MM.1S (cell line): ENCODE measurements around the gene CTSZ.

Experiments
- DNase-seq: peaks from one replicate; pipeline ENCODE4 v3.0.0-alpha.2; 2015
- H2AFZ ChIP-seq: fragments of 300-600 bp; sonication (generic); 2 replicates; pipeline ENCODE4 v1.6.0; 2016; ENCODE audit warnings: antibody characterized with exemption, low read length
- H3F3A ChIP-seq: fragments of 300-600 bp; sonication (generic); 2 replicates; pipeline ENCODE4 v1.6.1; 2016; ENCODE audit warnings: mild to moderate bottlenecking, antibody characterized with exemption, low read length, moderate library complexity, mixed read lengths; ENCODE audit not compliant: insufficient read depth
- H3K27ac ChIP-seq: fragments of 300-600 bp; sonication (generic); 2 replicates; pipeline ENCODE4 v1.5.1; 2016; ENCODE audit warnings: mild to moderate bottlenecking, low read length
- H3K27me3 ChIP-seq: fragments of 300-600 bp; sonication (generic); replicated peaks from 2 replicates; pipeline ENCODE4 v1.6.0; 2016; ENCODE audit warnings: low read length; ENCODE audit not compliant: insufficient read depth
- H3K36me3 ChIP-seq: fragments of 300-600 bp; sonication (generic); replicated peaks from 2 replicates; pipeline ENCODE4 v1.6.1; 2016; ENCODE audit warnings: mild to moderate bottlenecking, low read length, mixed read lengths; ENCODE audit not compliant: insufficient read depth
- H3K4me1 ChIP-seq: fragments of 300-600 bp; sonication (generic); 2 replicates; pipeline ENCODE4 v1.6.1; 2016; ENCODE audit warnings: low read length, mixed read lengths
- H3K4me2 ChIP-seq: fragments of 300-600 bp; sonication (generic); 2 replicates; pipeline ENCODE4 v1.6.0; 2016; ENCODE audit warnings: low read depth, low read length
- H3K4me3 ChIP-seq: fragments of 300-600 bp; sonication (generic); 2 replicates; pipeline ENCODE4 v1.5.1; 2016; ENCODE audit warnings: low read length, mixed read lengths
- H3K79me2 ChIP-seq: fragments of 300-600 bp; sonication (generic); 2 replicates; pipeline ENCODE4 v1.6.1; 2016; ENCODE audit warnings: mixed run types, low read length, mixed read lengths
- H3K9ac ChIP-seq: fragments of 300-600 bp; sonication (generic); 2 replicates; pipeline ENCODE4 v1.6.1; 2016; ENCODE audit warnings: low read length, mixed read lengths
- H3K9me2 ChIP-seq: fragments of 300-600 bp; sonication (generic); replicated peaks from 2 replicates; pipeline ENCODE4 v1.6.1; 2016; ENCODE audit warnings: mild to moderate bottlenecking, low read length, mixed read lengths; ENCODE audit not compliant: insufficient read depth
- H3K9me3 ChIP-seq: fragments of 300-600 bp; sonication (generic); replicated peaks from 2 replicates; pipeline ENCODE4 v1.6.1; 2016; ENCODE audit warnings: mild to moderate bottlenecking, low read length, mixed read lengths; ENCODE audit not compliant: insufficient read depth
- H4K20me1 ChIP-seq: fragments of 300-600 bp; sonication (generic); 2 replicates; pipeline ENCODE4 v1.6.1; 2016; ENCODE audit warnings: mild to moderate bottlenecking, low read length, moderate library complexity, mixed read lengths; ENCODE audit not compliant: insufficient read depth
- CTCF ChIP-seq: fragments of 300-600 bp; sonication (generic); IDR thresholded peaks from 2 replicates; pipeline ENCODE4 v1.5.1; 2016; ENCODE audit warnings: antibody characterized with exemption, low read length, mixed read lengths
- EZH2 ChIP-seq: fragments of 300-600 bp; sonication (generic); optimal IDR thresholded peaks from 2 replicates; pipeline ENCODE3; 2017; ENCODE audit warnings: low read depth, mild to moderate bottlenecking, antibody characterized with exemption, low read length, mixed read lengths
- EZH2phosphoT487 ChIP-seq: fragments of 300-600 bp; sonication (generic); IDR thresholded peaks from 2 replicates; pipeline ENCODE4 v1.6.1; 2018; ENCODE audit warnings: antibody characterized with exemption, low read length

The CTSZ gene

GRCh38 chr20:59020938-59021551 is 14.0 kb upstream of the CTSZ start:
- no peaks in the 10 kb centered on the region for H4K20me1 ChIP-seq
- H3K9ac ChIP-seq: no peak overlapping the region
- no peak overlapping the region for H2AFZ ChIP-seq
- H3K27me3 ChIP-seq: no peaks in the 10 kb centered on the region
- H3K79me2 ChIP-seq: peaks cover 21% of the 10 kb centered on the region
- no peak overlapping the region for H3K27ac ChIP-seq
- peaks cover 6% of the 10 kb centered on the region; the same call in 1 of the 2 replicates for H3K36me3 ChIP-seq
- no peak for TF ChIP-seq CTCF
- TF ChIP-seq EZH2: no peak
- TF ChIP-seq EZH2phosphoT487: no peak
- no peaks in the 10 kb centered on the region for H3K9me2 ChIP-seq
- H3K4me3 ChIP-seq: no peak overlapping the region
- peaks cover 12% of the 10 kb centered on the region for H3K4me1 ChIP-seq
- no peak for DNase-seq
- no peaks in the 10 kb centered on the region; the same call in 1 of the 2 replicates for H3F3A ChIP-seq
- no peak overlapping the region for H3K4me2 ChIP-seq
- H3K9me3 ChIP-seq: no peaks in the 10 kb centered on the region

- Histone ChIP-seq H3K27ac (no peak within 1 kb of the TSS), H3F3A (no peaks in the 10 kb centered on the region; the same call in 1 of the 2 replicates)
These were observed 12.2 kb upstream of the CTSZ start, which contains the start of gene TUBB1 for GRCh38 chr20:59019217-59019616. Gene TUBB1 (plus strand): TSS chr20:59019429. CDS start chr20:59019523, 94 bp downstream.

GRCh38 chr20:59018817-59019216 is 11.8 kb upstream of the CTSZ start:
- no peak overlapping the region for H2AFZ ChIP-seq
- H3K36me3 ChIP-seq: 0 out of 2 replicates have a peak, but pooled peaks cover 3% of the 10 kb centered on the region
- no peaks in the 10 kb centered on the region for H3K9me2 ChIP-seq
- peaks cover 12% of the 10 kb centered on the region for H3K4me1 ChIP-seq
- no peaks in the 10 kb centered on the region for H3K9me3 ChIP-seq
- no peak for DNase-seq
- no peak overlapping the region for H3K27ac ChIP-seq
- H4K20me1 ChIP-seq: no peaks in the 10 kb centered on the region
- H3K9ac ChIP-seq: no peak overlapping the region
- no peaks in the 10 kb centered on the region for H3K27me3 ChIP-seq
- H3K4me3 ChIP-seq: no peak overlapping the region
- no peak overlapping the region for H3K4me2 ChIP-seq
- no peaks in the 10 kb centered on the region; the same call in 1 of the 2 replicates for H3F3A ChIP-seq
- H3K79me2 ChIP-seq: no peaks in the 10 kb centered on the region
- TF ChIP-seq EZH2 (no peak), EZH2phosphoT487 (no peak), CTCF (no peak)

More at GRCh38 chr20:59019217-59019616, 12.2 kb upstream of the CTSZ start, which contains the start of gene TUBB1:
- Histone ChIP-seq H2AFZ (no peak within 1 kb of the TSS), H3K9me2 (no peaks in the 10 kb centered on the region), H3K9me3 (no peaks in the 10 kb centered on the region), H3K4me2 (no peak within 1 kb of the TSS), H3K4me1 (peaks cover 12% of the 10 kb centered on the region), H3K4me3 (no peak within 1 kb of the TSS), H3K36me3 (0 out of 2 replicates have a peak, but pooled peaks cover 3% of the 10 kb centered on the region), H3K79me2 (peaks cover 4% of the 10 kb centered on the region; the same call in 1 of the 2 replicates), H3K9ac (no peak within 1 kb of the TSS), H3K27me3 (no peaks in the 10 kb centered on the region), H4K20me1 (no peaks in the 10 kb centered on the region)
- no peak for TF ChIP-seq EZH2
- TF ChIP-seq CTCF: no peak
- no peak for TF ChIP-seq EZH2phosphoT487
- DNase-seq: no peak
